Naive B cell (primary cell): ENCODE data around the gene TGFBR3. TPM values are rescaled to one million over a fixed set of nuclear protein-coding genes. Genes with fewer than 3 reads are reported as not detected.

Experiments used
- ATAC-seq, 2 donors: fragments of 150-1000 bp; cut with Tn5 transposase; 2 replicates each; pipeline ENCODE4 v1.10.0; 2021; ENCODE audit warnings: low read depth in 2 of 2, mild to moderate bottlenecking in 2 of 2, moderate library complexity in 2 of 2
- DNase-seq: peaks from one replicate; pipeline ENCODE4 v3.0.0; 2022
- H3K27ac Mint-ChIP-seq, 6 donors: one replicate each; pipeline ENCODE4 v1.8.0; 2020 to 2022; ENCODE audit warnings: mild to moderate bottlenecking in 6 of 6, mixed read lengths in 6 of 6, moderate library complexity in 5 of 6, inconsistent platforms in 2 of 6
- H3K27me3 Mint-ChIP-seq, 3 donors: one replicate each; pipeline ENCODE4 v1.8.0; 2021 to 2022; ENCODE audit warnings: mixed read lengths in 3 of 3, mild to moderate bottlenecking in 1 of 3
- H3K36me3 Mint-ChIP-seq, 2 donors: one replicate each; pipeline ENCODE4 v1.8.0; 2020 to 2022; ENCODE audit warnings: mixed read lengths in 2 of 2, inconsistent platforms in 1 of 2, mild to moderate bottlenecking in 1 of 2
- H3K4me1 Mint-ChIP-seq, 3 donors: one replicate each; pipeline ENCODE4 v1.8.0; 2020 to 2022; ENCODE audit warnings: mixed read lengths in 3 of 3, inconsistent platforms in 1 of 3, mild to moderate bottlenecking in 1 of 3, moderate library complexity in 1 of 3
- H3K4me3 Mint-ChIP-seq, 8 donors: one replicate each; pipeline ENCODE4 v1.8.0; 2020 to 2022; ENCODE audit warnings: mild to moderate bottlenecking in 8 of 8, mixed read lengths in 8 of 8, moderate library complexity in 8 of 8, inconsistent platforms in 2 of 8
- H3K9me3 Mint-ChIP-seq, 7 donors: one replicate each; pipeline ENCODE4 v1.8.0; 2020 to 2022; ENCODE audit warnings: mixed read lengths in 7 of 7, mild to moderate bottlenecking in 5 of 7, inconsistent platforms in 2 of 7, moderate library complexity in 1 of 7
- polyA plus RNA-seq, 6 donors: library from polyadenylated mRNA; unstranded; fragments of 300-500 nt; fragmentation: Illumina TruSeq; gene quantifications; one replicate each; pipeline ENCODE4 v1.2.3, GENCODE V29; 2021; ENCODE audit warnings: low read depth in 6 of 6

Gene TGFBR3
- polyA plus RNA-seq, 6 donors from 2014 or later, result 0.04 to 0.43 (median 0.31) TPM

DNA sequence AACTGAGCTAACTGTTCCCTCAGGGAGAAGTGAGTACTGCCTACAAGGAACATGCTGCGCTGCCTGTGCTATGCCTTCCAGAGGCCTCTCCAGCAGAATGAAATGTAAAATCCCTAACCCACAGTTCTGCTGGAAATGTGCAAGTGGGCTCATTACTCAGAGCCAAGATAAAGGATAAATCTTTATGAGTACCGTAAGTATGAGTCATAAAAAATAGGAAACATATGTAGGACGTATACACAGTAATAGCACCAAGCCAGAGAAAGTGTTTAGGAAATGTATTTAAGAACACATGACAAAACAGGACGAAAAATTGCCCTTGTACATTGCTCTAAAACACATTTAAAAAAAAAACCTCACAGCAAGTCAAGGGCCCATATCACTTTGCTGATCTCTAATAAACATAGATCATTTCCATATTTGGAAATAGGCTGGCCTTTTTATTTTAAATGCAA is 104.6 kb downstream of the TGFBR3 start:
- Mint-ChIP-seq H3K27me3 (peaks cover 0 to 6% (median 0%) of the 10 kb centered on the region in 3 donors), H3K4me3 (no peak overlapping the region), H3K27ac (no peak overlapping the region), H3K9me3 (peaks cover 0 to 2% (median 0%) of the 10 kb centered on the region in 7 donors), H3K36me3 (peaks cover 0 to 5% of the 10 kb centered on the region in 2 donors), H3K4me1 (no peaks in the 10 kb centered on the region)
- DNase-seq, result no peak
- no peak for ATAC-seq

GRCh38 chr1:91779548-91780021 is 106.4 kb downstream of the TGFBR3 start:
- Mint-ChIP-seq H3K4me1 (no peaks in the 10 kb centered on the region), H3K27ac (no peak overlapping the region), H3K27me3 (peaks cover 0 to 5% (median 0%) of the 10 kb centered on the region in 3 donors), H3K36me3 (no peaks in the 10 kb centered on the region), H3K4me3 (no peak overlapping the region), H3K9me3 (no peaks in the 10 kb centered on the region)
- ATAC-seq, result no peak
- no peak for DNase-seq

GRCh38 chr1:91778964-91779363 is 107.0 kb downstream of the TGFBR3 start:
- Mint-ChIP-seq H3K4me3 (peak overlapping the region in 1 of 8 donors; percentile 1), H3K27ac (no peak overlapping the region), H3K4me1 (no peaks in the 10 kb centered on the region), H3K36me3 (no peaks in the 10 kb centered on the region), H3K27me3 (peaks cover 0 to 5% (median 0%) of the 10 kb centered on the region in 3 donors), H3K9me3 (no peaks in the 10 kb centered on the region)
- DNase-seq (no peak), ATAC-seq (no peak)

GRCh38 chr1:91777630-91778300 is 108.2 kb downstream of the TGFBR3 start:
- Mint-ChIP-seq H3K4me3 (no peak overlapping the region), H3K27me3 (peaks cover 0 to 5% (median 0%) of the 10 kb centered on the region in 3 donors), H3K27ac (no peak overlapping the region), H3K9me3 (no peaks in the 10 kb centered on the region), H3K4me1 (no peaks in the 10 kb centered on the region), H3K36me3 (no peaks in the 10 kb centered on the region)
- DNase-seq (no peak), ATAC-seq (no peak)

GRCh38 chr1:91777196-91777595 is 108.8 kb downstream of the TGFBR3 start:
- H3K4me1 Mint-ChIP-seq, result no peaks in the 10 kb centered on the region
- H3K36me3 Mint-ChIP-seq, result no peaks in the 10 kb centered on the region
- H3K27ac Mint-ChIP-seq, result no peak overlapping the region

GRCh38 chr1:91776068-91776794 is 109.7 kb downstream of the TGFBR3 start:
- no peaks in the 10 kb centered on the region for H3K36me3 Mint-ChIP-seq
- H3K27me3 Mint-ChIP-seq, result peaks cover 0 to 5% (median 0%) of the 10 kb centered on the region in 3 donors
- H3K9me3 Mint-ChIP-seq, result no peaks in the 10 kb centered on the region
- no peaks in the 10 kb centered on the region for H3K4me1 Mint-ChIP-seq
- ATAC-seq (no peak), DNase-seq (no peak)
- no peak overlapping the region for H3K27ac Mint-ChIP-seq
- H3K4me3 Mint-ChIP-seq, result no peak overlapping the region

More at GRCh38 chr1:91777196-91777595, 108.8 kb downstream of the TGFBR3 start:
- Mint-ChIP-seq H3K9me3 (no peaks in the 10 kb centered on the region), H3K4me3 (no peak overlapping the region), H3K27me3 (peaks cover 0 to 5% (median 0%) of the 10 kb centered on the region in 3 donors)
- DNase-seq (no peak), ATAC-seq (no peak)

DNA sequence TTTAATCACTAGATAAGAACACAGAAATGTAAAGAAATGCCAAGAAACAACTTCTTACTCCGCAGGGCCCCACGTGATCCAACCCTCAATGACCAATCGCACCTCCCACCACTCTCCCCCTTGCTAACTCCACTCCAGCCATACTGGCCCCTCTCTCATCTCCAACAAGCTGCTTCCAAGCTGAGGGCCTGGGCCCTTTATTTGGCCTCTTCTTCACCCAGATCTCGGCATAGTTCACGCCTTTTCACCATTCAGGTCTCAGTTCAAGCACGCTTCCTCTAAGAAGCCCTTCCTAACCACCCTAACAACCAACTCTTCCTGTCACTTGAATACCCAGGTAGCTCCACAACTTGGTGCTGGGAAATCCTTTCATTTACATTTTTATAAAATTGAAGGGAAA is 110.7 kb downstream of the TGFBR3 start:
- Mint-ChIP-seq H3K9me3 (no peaks in the 10 kb centered on the region), H3K27me3 (peaks cover 0 to 5% (median 0%) of the 10 kb centered on the region in 3 donors), H3K27ac (no peak overlapping the region), H3K36me3 (no peaks in the 10 kb centered on the region), H3K4me1 (no peaks in the 10 kb centered on the region), H3K4me3 (no peak overlapping the region)
- ATAC-seq (no peak), DNase-seq (no peak)

DNA sequence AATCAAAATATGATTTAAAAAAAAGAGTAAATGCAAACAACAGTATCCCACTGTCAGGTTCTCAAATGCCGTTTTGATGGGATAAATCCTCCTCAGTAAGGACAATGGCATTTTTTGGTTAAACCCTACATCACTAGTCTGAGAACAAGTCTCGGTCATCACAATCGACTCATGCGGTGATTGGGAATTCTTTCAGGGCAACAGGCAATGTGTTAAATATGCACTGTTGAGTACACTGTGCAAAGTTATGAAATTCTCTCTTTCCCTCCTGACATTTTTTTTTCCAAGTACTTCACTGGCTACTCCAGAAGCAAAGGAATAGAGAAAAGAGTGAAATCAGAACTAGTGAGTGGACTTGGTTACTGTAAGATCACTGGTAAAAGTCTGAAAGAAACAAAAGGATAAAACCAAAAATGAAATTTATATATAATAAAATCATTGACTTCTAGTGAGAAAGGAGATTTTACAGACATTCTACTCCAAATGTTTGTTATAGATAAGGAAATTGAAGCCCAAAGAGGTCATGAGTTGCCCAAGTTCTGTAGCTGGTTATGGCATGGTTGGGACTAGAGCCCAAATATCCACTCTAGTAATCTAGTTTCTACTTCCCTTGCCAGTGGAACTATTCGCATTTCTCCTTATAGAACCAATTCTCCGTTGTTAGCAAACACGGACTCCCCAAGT is 111.3 kb downstream of the TGFBR3 start:
- peaks cover 0 to 5% (median 0%) of the 10 kb centered on the region in 3 donors for H3K27me3 Mint-ChIP-seq
- H3K9me3 Mint-ChIP-seq, result no peaks in the 10 kb centered on the region
- no peak for DNase-seq
- no peak overlapping the region for H3K27ac Mint-ChIP-seq
- no peak for ATAC-seq
- H3K4me3 Mint-ChIP-seq, result no peak overlapping the region
- H3K4me1 Mint-ChIP-seq, result no peaks in the 10 kb centered on the region
- no peaks in the 10 kb centered on the region for H3K36me3 Mint-ChIP-seq

DNA sequence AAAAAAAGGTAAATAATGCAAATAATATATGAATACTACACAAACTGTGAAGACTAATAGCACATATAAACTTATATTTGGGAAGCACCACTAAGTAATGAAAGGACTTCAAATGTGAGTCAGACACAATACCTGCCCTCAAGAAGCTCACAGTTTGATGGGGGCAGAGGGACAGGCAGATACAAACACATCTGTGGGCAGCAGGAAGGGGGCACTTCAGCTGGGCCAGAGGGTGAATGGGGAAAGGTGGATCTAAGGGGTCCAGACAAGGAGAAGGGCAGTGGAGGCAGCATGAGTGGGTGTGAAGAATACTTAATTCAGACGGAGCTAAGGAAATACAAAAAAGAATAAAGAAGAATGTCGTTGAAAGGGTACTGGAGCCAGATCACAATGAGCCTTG is 114.2 kb downstream of the TGFBR3 start:
- no peaks in the 10 kb centered on the region for H3K4me1 Mint-ChIP-seq
- no peaks in the 10 kb centered on the region for H3K9me3 Mint-ChIP-seq
- no peaks in the 10 kb centered on the region for H3K36me3 Mint-ChIP-seq
- no peak overlapping the region for H3K27ac Mint-ChIP-seq
- DNase-seq (no peak), ATAC-seq (no peak)
- H3K27me3 Mint-ChIP-seq, result peaks cover 0 to 5% (median 0%) of the 10 kb centered on the region in 3 donors
- no peak overlapping the region for H3K4me3 Mint-ChIP-seq

GRCh38 chr1:91770667-91771268 is 115.2 kb downstream of the TGFBR3 start:
- H3K27ac Mint-ChIP-seq, result no peak overlapping the region
- no peaks in the 10 kb centered on the region for H3K36me3 Mint-ChIP-seq
- ATAC-seq (no peak), DNase-seq (no peak)
- no peak overlapping the region for H3K4me3 Mint-ChIP-seq
- H3K4me1 Mint-ChIP-seq, result no peaks in the 10 kb centered on the region
- peaks cover 0 to 5% (median 0%) of the 10 kb centered on the region in 3 donors for H3K27me3 Mint-ChIP-seq
- H3K9me3 Mint-ChIP-seq, result no peaks in the 10 kb centered on the region

DNA sequence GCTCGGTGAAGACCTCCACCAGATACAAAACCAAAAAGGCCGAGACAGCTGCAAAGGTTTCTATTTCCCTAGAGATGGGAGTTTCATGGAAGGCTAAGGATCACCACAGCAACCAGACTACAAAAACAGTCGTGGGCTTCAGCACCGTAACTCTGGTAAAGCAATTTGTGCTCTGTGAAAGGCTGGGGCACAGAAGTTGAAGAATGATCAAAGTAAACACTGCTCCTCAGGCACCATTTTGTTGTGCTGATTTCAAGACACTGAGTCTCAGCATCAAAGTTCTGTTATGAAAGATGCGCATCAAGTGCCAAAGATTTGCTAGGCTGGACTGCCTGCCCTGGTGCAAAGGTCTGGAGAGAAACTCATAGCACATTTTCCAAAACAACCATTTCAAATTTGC is 116.2 kb downstream of the TGFBR3 start:
- Mint-ChIP-seq H3K9me3 (no peaks in the 10 kb centered on the region), H3K27me3 (no peaks in the 10 kb centered on the region), H3K27ac (no peak overlapping the region), H3K4me3 (no peak overlapping the region), H3K36me3 (no peaks in the 10 kb centered on the region), H3K4me1 (no peaks in the 10 kb centered on the region)
- no peak for DNase-seq
- ATAC-seq, result no peak

DNA sequence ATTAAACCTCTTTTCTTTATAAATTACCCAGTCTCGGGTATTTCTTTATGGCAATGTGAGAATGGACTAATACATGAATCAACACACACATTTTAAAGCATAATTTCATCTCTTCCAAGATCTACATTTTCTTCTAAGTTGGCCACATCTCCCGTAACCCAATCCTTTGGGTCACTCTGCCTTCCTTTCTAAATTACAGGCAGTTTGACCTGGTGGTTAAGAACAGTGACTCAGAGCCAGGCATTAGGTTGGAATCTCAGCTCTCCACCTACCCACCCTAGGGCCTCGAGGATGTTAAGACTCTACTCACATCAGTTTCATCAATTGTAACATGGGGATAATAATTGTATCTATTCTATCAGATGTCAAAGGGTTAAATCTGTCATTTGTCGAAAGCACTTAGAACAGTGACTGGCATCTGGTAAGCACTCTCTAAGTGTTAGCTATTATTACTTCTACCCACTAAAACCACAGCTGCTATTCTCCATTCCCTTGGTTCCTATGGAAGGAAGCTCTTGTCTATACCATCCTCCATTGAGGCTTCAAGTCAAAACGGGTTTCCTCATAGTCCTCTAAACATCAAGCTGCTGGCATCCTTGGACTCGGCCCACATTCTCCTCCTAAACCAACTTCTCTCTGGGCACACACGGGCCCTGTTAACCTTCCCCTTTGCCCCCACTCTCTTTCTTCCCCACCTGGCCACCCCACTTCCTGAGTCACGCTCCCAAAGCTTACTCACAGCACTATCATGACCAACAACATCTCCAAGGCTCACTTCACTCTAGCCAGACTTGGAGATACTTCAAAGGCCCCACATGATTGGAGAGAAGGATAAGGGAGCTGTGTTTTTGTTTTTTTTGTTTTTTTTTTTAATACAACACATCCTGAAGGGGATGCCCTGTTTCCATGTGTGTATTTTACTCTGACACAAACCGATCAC is 116.9 kb downstream of the TGFBR3 start:
- H3K27ac Mint-ChIP-seq, result no peak overlapping the region
- H3K4me3 Mint-ChIP-seq, result no peak overlapping the region
- no peaks in the 10 kb centered on the region for H3K36me3 Mint-ChIP-seq
- ATAC-seq (no peak), DNase-seq (no peak)
- no peaks in the 10 kb centered on the region for H3K27me3 Mint-ChIP-seq
- H3K4me1 Mint-ChIP-seq, result no peaks in the 10 kb centered on the region
- no peaks in the 10 kb centered on the region for H3K9me3 Mint-ChIP-seq
